ENCODE results near the gene C22orf23.

- no peak for TF ChIP-seq POLR2A (IDR thresholded peaks at IDR 0.05)
- TF ChIP-seq CTCF (IDR thresholded peaks at IDR 0.05) = no peak
- no peak for TF ChIP-seq EP300 (IDR thresholded peaks at IDR 0.05)
Measured at GRCh38 chr22:37927637-37927936, 25.8 kb downstream of the C22orf23 start.

Data from ovary (tissue), 3 donors.